Measurements from ENCODE around the gene NCKAP5L. TPM values are rescaled to one million over a fixed set of nuclear protein-coding genes. Genes with fewer than 3 reads are reported as not detected.

The NCKAP5L gene
- total RNA-seq, 1 experiment from 2014 or later: 28.2 TPM

- CTCF ChIA-PET: no interaction called here
- no peaks in the 10 kb centered on the region for H3K4me1 ChIP-seq (ENCODE audit: insufficient read depth, low read length, poor library complexity, severe bottlenecking)
- H3K9me3 ChIP-seq (ENCODE audit: low read depth, low read length, poor library complexity, severe bottlenecking): no peaks in the 10 kb centered on the region
- DNase-seq (ENCODE audit: low spot score): no peak
- intact Hi-C loops (cut with micrococcal nuclease; ENCODE audit: unreplicated experiment): no loop called here
- no TSS peak for BruUV-seq (replicated peaks)
- no peak overlapping the region for H3K27ac ChIP-seq (ENCODE audit: low read depth, low read length, poor library complexity, severe bottlenecking)
- H3K36me3 ChIP-seq (ENCODE audit: insufficient read depth, low read length, poor library complexity, severe bottlenecking): no peaks in the 10 kb centered on the region
- TF ChIP-seq CTCF (conservative IDR thresholded peaks at IDR 0.05; ENCODE audit: low read depth, low read length) (no peak), EZH2 (IDR thresholded peaks at IDR 0.05; ENCODE audit: borderline replicate concordance, low read depth, low read length, poor library complexity, severe bottlenecking) (no peak)
- no peaks in the 10 kb centered on the region for H3K27me3 ChIP-seq (replicated peaks; ENCODE audit: insufficient read depth, low read depth, low read length, poor library complexity)
- POLR2A ChIA-PET (ENCODE audit: low non-redundant PET): no interaction called here
- no peak overlapping the region for H3K4me3 ChIP-seq (ENCODE audit: low read depth, low read length, poor library complexity, severe bottlenecking)
These were observed 47.0 kb upstream of the NCKAP5L start for GRCh38 chr12:49875115-49875720.

- TF ChIP-seq CTCF (conservative IDR thresholded peaks at IDR 0.05; ENCODE audit: low read depth, low read length) (no peak), EZH2 (IDR thresholded peaks at IDR 0.05; ENCODE audit: borderline replicate concordance, low read depth, low read length, poor library complexity, severe bottlenecking) (no peak)
- no peaks in the 10 kb centered on the region for H3K27me3 ChIP-seq (replicated peaks; ENCODE audit: insufficient read depth, low read depth, low read length, poor library complexity)
- peaks cover 2% of the 10 kb centered on the region for H3K4me1 ChIP-seq (ENCODE audit: insufficient read depth, low read length, poor library complexity, severe bottlenecking)
- POLR2A ChIA-PET (ENCODE audit: low non-redundant PET): no interaction called here
- no TSS peak for BruUV-seq (replicated peaks)
- H3K27ac ChIP-seq (ENCODE audit: low read depth, low read length, poor library complexity, severe bottlenecking): no peak overlapping the region
- H3K4me3 ChIP-seq (ENCODE audit: low read depth, low read length, poor library complexity, severe bottlenecking): no peak overlapping the region
- H3K36me3 ChIP-seq (ENCODE audit: insufficient read depth, low read length, poor library complexity, severe bottlenecking): no peaks in the 10 kb centered on the region
- no peak for DNase-seq (ENCODE audit: low spot score)
- no peaks in the 10 kb centered on the region for H3K9me3 ChIP-seq (ENCODE audit: low read depth, low read length, poor library complexity, severe bottlenecking)
- CTCF ChIA-PET: no interaction called here
- intact Hi-C loops (cut with micrococcal nuclease; ENCODE audit: unreplicated experiment): no loop called here
These were observed 46.1 kb upstream of the NCKAP5L start for GRCh38 chr12:49874142-49874897.

GRCh38 chr12:49873361-49873934 is 45.2 kb upstream of the NCKAP5L start:
- no peak for TF ChIP-seq EZH2 (IDR thresholded peaks at IDR 0.05; ENCODE audit: borderline replicate concordance, low read depth, low read length, poor library complexity, severe bottlenecking)
- TF ChIP-seq CTCF (conservative IDR thresholded peaks at IDR 0.05; ENCODE audit: low read depth, low read length): no peak
- ChIA-PET CTCF (interaction anchor here (0.6 kb wide), 2 partner anchors 297 to 514 kb away, joined by 3 read pairs; no protein-coding TSS in a partner anchor), POLR2A (ENCODE audit: low non-redundant PET) (no interaction called here)
- DNase-seq (ENCODE audit: low spot score): no peak
- peaks cover 7% of the 10 kb centered on the region for H3K4me1 ChIP-seq (ENCODE audit: insufficient read depth, low read length, poor library complexity, severe bottlenecking)
- no peaks in the 10 kb centered on the region for H3K27me3 ChIP-seq (replicated peaks; ENCODE audit: insufficient read depth, low read depth, low read length, poor library complexity)
- no TSS peak for BruUV-seq (replicated peaks)
- H3K4me3 ChIP-seq (ENCODE audit: low read depth, low read length, poor library complexity, severe bottlenecking): no peak overlapping the region
- no peak overlapping the region for H3K27ac ChIP-seq (ENCODE audit: low read depth, low read length, poor library complexity, severe bottlenecking)
- intact Hi-C loops (cut with micrococcal nuclease; ENCODE audit: unreplicated experiment): no loop called here
- no peaks in the 10 kb centered on the region for H3K9me3 ChIP-seq (ENCODE audit: low read depth, low read length, poor library complexity, severe bottlenecking)
- no peaks in the 10 kb centered on the region for H3K36me3 ChIP-seq (ENCODE audit: insufficient read depth, low read length, poor library complexity, severe bottlenecking)
